CD4-positive, alpha-beta T cell treated with Interleukin-4 for 1 hour (primary cell): ENCODE results near the gene GLTP.
A peak's percentile ranks its signal among the peaks of the same experiment; 100 is the strongest.
"Not testable (repeated sequence)": the region's sequence is repeated elsewhere in the genome, so short reads cannot be mapped to it uniquely, and the experiment has no call there.

Source experiments
- DNase-seq, 2 donors: peaks; one replicate each; pipeline ENCODE4 v3.0.0-alpha.2; 2020 to 2022

The GLTP gene

GRCh38 chr12:109876406-109876805 lies 3.9 kb downstream of the GLTP start:
- no peak for DNase-seq

GRCh38 chr12:109875572-109876131 lies 4.7 kb downstream of the GLTP start:
- no peak for DNase-seq

GRCh38 chr12:109873653-109874052 lies 6.7 kb downstream of the GLTP start:
- DNase-seq: no peak

GRCh38 chr12:109871668-109872314 lies 8.6 kb downstream of the GLTP start:
- no peak for DNase-seq

- DNase-seq: no peak
These were observed 9.7 kb downstream of the GLTP start for GRCh38 chr12:109870648-109871047.

- DNase-seq: no peak
These were observed 11.9 kb downstream of the GLTP start for GRCh38 chr12:109868182-109869051.

- DNase-seq: no peak
These were observed 15.4 kb downstream of the GLTP start for GRCh38 chr12:109864916-109865315.

- DNase-seq: peak; percentile 33 to 37
These were observed 16.3 kb downstream of the GLTP start for GRCh38 chr12:109863847-109864712.

- not testable (repeated sequence) for DNase-seq
These were observed 17.9 kb downstream of the GLTP start for GRCh38 chr12:109862491-109862890.

- no peak for DNase-seq
These were observed 18.5 kb downstream of the GLTP start for GRCh38 chr12:109861689-109862314.

- DNase-seq: no peak
These were observed 19.4 kb downstream of the GLTP start for GRCh38 chr12:109860977-109861376.

- no peak for DNase-seq
These were observed 21.6 kb downstream of the GLTP start for GRCh38 chr12:109858764-109859163.

GRCh38 chr12:109857715-109858114 lies 22.6 kb downstream of the GLTP start:
- DNase-seq: no peak

GRCh38 chr12:109855377-109855776 lies 25.0 kb downstream of the GLTP start:
- no peak for DNase-seq

- not testable (repeated sequence) for DNase-seq
These were observed 29.8 kb downstream of the GLTP start for GRCh38 chr12:109850518-109850917.

- DNase-seq: peak in 1 of 2 donors; percentile 29
These were observed 33.1 kb downstream of the GLTP start for GRCh38 chr12:109847142-109847735.

GRCh38 chr12:109845824-109846205 lies 34.5 kb downstream of the GLTP start:
- DNase-seq: no peak

GRCh38 chr12:109844983-109845823 lies 35.1 kb downstream of the GLTP start:
- peak; percentile 86 to 87 for DNase-seq

- DNase-seq: no peak
These were observed 36.2 kb downstream of the GLTP start for GRCh38 chr12:109844091-109844490.

- DNase-seq: no peak
These were observed 38.3 kb downstream of the GLTP start for GRCh38 chr12:109842021-109842420.

GRCh38 chr12:109841356-109841755 lies 39.0 kb downstream of the GLTP start:
- DNase-seq: no peak
